Measurements from ENCODE around the gene ALKBH4. TPM values are rescaled to one million over a fixed set of nuclear protein-coding genes. Genes with fewer than 3 reads are reported as not detected.

Gene ALKBH4
- total and polyA plus RNA-seq, 9 donors, result 6.2 to 15.5 (median 11.9) TPM

GRCh38 chr7:102439963-102440795 lies 24.5 kb downstream of the ALKBH4 start:
- no peak for DNase-seq
- Histone ChIP-seq H3K9me3 (no peaks in the 10 kb centered on the region), H3K36me3 (no peaks in the 10 kb centered on the region), H3K4me3 (no peak overlapping the region), H3K27ac (no peak overlapping the region), H3K4me1 (ENCODE audit: insufficient read depth) (no peaks in the 10 kb centered on the region), H3K27me3 (no peaks in the 10 kb centered on the region)
- intact Hi-C loops (cut with DNase I), result no loop called here
- no peak for TF ChIP-seq POLR2A (IDR thresholded peaks at IDR 0.05)
- no peak for TF ChIP-seq CTCF (IDR thresholded peaks at IDR 0.05)
- no peak for TF ChIP-seq EP300 (IDR thresholded peaks at IDR 0.05)
- WGBS, 3 donors, result 75 to 86% (median 84%) methylated on average over 17 of the region's 17 CpGs

- DNase-seq, result no peak
- peaks cover 5% of the 10 kb centered on the region for H3K4me1 ChIP-seq (ENCODE audit: insufficient read depth)
- H3K4me3 ChIP-seq, result no peak overlapping the region
- TF ChIP-seq POLR2A (IDR thresholded peaks at IDR 0.05) (no peak), EP300 (IDR thresholded peaks at IDR 0.05) (no peak), CTCF (IDR thresholded peaks at IDR 0.05) (no peak)
- 92 to 94% (median 92%) methylated on average over 10 of the region's 10 CpGs for WGBS, 3 donors
- no peaks in the 10 kb centered on the region for H3K36me3 ChIP-seq
- H3K27me3 ChIP-seq, result no peaks in the 10 kb centered on the region
- intact Hi-C loops (cut with DNase I), result no loop called here
- H3K27ac ChIP-seq, result no peak overlapping the region
- H3K9me3 ChIP-seq, result no peaks in the 10 kb centered on the region
Observed at GRCh38 chr7:102436118-102436517, 28.5 kb downstream of the ALKBH4 start.

- Histone ChIP-seq H3K27me3 (no peaks in the 10 kb centered on the region), H3K4me3 (peak overlapping the region; percentile 78), H3K9me3 (no peaks in the 10 kb centered on the region), H3K4me1 (ENCODE audit: insufficient read depth) (peaks cover 5% of the 10 kb centered on the region), H3K36me3 (no peaks in the 10 kb centered on the region), H3K27ac (peak overlapping the region in 1 of 2 donors; percentile 8)
- TF ChIP-seq POLR2A (IDR thresholded peaks at IDR 0.05) (no peak), EP300 (IDR thresholded peaks at IDR 0.05) (no peak), CTCF (IDR thresholded peaks at IDR 0.05) (no peak)
- intact Hi-C loops (cut with DNase I), result no loop called here
- WGBS, 3 donors, result 28 to 35% (median 32%) methylated on average over 9 of the region's 9 CpGs
- DNase-seq, result peak in 3 of 5 donors; percentile 33 to 51 (median 47)
Observed at GRCh38 chr7:102434039-102434486, 30.6 kb downstream of the ALKBH4 start.

GRCh38 chr7:102433219-102434038 lies 31.2 kb downstream of the ALKBH4 start, which contains the start of gene ORAI2:
Gene ORAI2, plus strand, starts transcription at chr7:102433575. Its CDS starts 5,382 bp downstream, at chr7:102438957.
- H3K4me1 ChIP-seq (ENCODE audit: insufficient read depth), result peaks cover 5% of the 10 kb centered on the region
- DNase-seq, result peak; percentile 82 to 91 (median 90)
- no peaks in the 10 kb centered on the region for H3K9me3 ChIP-seq
- 0 to 1% (median 1%) methylated on average over 27 to 90 of the region's 90 CpGs for WGBS, 3 donors
- peak within 1 kb of the TSS in 1 of 2 donors; percentile 55 for H3K27ac ChIP-seq
- TF ChIP-seq EP300 (IDR thresholded peaks at IDR 0.05), result no peak
- no peak for TF ChIP-seq CTCF (IDR thresholded peaks at IDR 0.05)
- TF ChIP-seq POLR2A (IDR thresholded peaks at IDR 0.05), result peak; percentile 17
- H3K36me3 ChIP-seq, result no peaks in the 10 kb centered on the region
- intact Hi-C loops (cut with DNase I), result no loop called here
- H3K4me3 ChIP-seq, result peak within 1 kb of the TSS; percentile 78
- H3K27me3 ChIP-seq, result no peaks in the 10 kb centered on the region

Measured in ovary (tissue), 9 donors.